HG02943 (cell line): ENCODE results near the gene ASTN1.
"Not testable (repeated sequence)": the region's sequence is repeated elsewhere in the genome, so short reads cannot be mapped to it uniquely, and the experiment has no call there.

Experiments used
- ATAC-seq: cut with Tn5 transposase; IDR thresholded peaks from one replicate; pipeline ENCODE4 v1.9.1; 2021; ENCODE audit warnings: mild to moderate bottlenecking, low read depth, moderate library complexity; ENCODE audit not compliant: unreplicated experiment

The ASTN1 gene

DNA sequence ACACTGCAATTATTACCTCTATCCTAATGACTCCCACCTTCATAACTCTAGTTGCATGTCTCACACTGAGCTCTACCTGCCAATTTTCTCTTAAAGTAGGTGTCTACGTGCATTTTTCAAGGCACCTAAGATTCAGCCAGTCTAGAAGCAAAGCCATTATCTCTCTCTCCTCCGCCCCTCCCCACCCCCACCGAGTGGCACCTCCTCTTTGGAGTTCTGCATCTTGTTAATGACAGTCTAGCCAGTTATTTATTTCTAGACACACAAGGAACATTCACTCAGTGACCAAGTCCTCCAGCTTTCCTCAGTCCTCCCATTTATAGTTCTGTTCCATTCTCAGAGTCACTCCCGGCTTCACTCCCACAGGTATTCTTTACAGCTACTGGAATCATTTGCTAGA is 47.6 kb downstream of the ASTN1 start:
- no peak for ATAC-seq

DNA sequence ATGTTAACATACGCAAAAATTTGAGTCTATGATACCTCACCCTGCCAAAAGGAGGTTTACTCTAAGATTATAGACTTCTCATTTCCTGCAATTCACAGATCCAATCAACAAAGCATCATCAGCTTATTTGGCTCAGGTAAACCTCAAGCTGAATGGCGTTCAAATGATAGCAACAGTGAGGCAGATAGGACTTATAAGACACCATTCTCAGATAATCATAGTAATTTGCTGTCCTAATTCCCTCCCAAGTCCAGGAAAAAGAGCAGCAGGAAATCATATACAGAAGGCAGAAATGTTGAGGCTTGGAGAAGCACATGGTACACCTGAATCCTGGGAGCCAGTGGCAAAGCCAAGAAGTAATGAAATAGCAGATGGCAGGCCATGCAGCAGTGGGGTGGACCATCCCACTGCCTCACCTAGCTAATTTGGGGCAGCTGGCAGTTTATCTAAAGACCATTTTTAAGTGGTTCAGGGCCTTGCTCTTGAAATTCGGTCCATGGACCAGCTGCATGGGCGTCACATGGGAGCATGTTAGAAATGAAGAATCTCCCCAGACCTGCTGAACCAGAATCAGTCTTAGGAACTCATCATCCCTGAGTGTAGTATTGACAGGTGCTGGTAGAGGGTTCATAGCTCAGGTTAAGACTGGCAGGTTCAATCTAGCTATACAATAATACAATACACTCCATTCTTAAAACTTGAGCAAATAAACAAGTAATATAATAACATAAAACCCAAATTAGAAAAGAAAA is 57.7 kb downstream of the ASTN1 start:
- no peak for ATAC-seq

GRCh38 chr1:177106196-177106595 is 58.3 kb downstream of the ASTN1 start:
- no peak for ATAC-seq

DNA sequence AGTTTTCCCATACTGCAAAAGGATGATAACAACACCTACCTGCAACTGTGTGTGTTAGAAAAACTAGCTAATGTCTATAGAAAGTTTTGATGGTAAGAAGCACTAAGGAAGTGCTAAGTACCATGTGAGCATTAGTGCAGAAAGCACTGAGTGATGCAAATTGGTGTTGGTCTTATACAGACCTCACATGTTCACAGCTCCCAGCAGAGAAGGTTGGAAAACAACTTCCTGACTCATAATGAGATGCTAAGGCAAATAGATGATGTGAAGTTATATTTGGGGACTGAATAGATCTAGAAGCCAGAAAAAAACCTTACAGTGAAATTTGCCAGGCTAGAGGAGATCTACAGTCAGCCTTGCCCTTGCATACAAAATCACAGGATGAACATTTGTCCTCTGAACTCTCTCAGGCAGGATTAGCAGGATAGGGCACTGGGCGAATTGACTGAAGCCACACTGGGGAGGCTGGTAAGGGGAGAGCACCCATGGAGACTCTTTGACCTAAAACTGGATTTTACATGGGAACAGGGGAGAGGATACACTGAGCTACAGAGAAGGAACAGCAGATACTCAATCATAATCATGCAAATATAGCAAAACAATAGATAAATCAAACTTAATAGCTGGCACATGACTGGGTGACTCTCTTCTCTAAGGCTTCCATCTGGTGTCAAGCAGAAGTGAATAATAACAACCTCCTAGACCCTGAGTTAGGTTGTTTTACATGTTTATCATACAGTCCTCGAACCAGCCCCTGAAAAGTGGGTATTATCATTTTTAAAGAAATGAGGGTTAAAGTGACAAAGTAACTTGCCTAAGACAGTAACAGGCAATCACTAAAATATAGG is 61.3 kb downstream of the ASTN1 start:
- ATAC-seq, result no peak

DNA sequence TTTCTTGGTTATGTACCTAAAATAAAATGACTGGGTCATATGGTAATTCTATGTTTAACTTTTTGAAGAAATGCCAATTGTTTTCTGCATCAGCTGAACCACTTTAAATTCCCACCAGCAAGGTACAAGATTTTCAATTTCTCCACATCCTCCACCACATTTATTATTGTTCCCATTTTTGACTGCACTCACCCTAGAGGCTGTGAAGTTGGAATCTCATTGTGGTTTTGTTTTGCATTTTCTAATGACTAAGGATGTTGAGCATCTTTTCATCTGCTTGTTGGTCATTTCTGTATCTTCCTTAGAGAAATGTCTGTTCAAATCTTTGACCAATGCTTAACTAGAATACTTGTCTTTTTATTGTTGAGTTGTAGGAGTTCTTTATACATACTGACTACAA is 72.5 kb downstream of the ASTN1 start:
- no peak for ATAC-seq

- ATAC-seq, result no peak
Measured at GRCh38 chr1:177091040-177091439, 73.5 kb downstream of the ASTN1 start.

GRCh38 chr1:177088966-177089365 is 75.5 kb downstream of the ASTN1 start:
- no peak for ATAC-seq

GRCh38 chr1:177082855-177083693 is 81.4 kb downstream of the ASTN1 start:
- no peak for ATAC-seq

DNA sequence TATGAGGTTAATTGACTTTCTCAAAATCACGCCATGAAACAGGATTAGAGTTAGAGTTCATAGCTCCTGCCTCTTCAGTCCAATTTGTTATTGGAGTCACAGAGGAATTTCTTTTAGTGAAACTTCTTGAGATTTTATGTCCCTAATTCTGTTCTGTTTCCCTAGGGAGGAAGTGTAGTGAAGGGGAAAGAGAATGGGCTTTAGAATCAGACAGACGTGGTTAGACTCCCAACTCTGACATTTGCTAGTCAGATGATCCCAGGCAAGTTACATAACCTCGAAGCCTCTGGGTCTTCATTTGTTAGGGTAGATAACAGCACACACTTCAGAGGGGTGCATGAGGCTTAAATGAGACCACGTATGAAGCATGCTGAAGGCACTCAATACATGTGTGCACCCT is 83.9 kb downstream of the ASTN1 start:
- no peak for ATAC-seq

DNA sequence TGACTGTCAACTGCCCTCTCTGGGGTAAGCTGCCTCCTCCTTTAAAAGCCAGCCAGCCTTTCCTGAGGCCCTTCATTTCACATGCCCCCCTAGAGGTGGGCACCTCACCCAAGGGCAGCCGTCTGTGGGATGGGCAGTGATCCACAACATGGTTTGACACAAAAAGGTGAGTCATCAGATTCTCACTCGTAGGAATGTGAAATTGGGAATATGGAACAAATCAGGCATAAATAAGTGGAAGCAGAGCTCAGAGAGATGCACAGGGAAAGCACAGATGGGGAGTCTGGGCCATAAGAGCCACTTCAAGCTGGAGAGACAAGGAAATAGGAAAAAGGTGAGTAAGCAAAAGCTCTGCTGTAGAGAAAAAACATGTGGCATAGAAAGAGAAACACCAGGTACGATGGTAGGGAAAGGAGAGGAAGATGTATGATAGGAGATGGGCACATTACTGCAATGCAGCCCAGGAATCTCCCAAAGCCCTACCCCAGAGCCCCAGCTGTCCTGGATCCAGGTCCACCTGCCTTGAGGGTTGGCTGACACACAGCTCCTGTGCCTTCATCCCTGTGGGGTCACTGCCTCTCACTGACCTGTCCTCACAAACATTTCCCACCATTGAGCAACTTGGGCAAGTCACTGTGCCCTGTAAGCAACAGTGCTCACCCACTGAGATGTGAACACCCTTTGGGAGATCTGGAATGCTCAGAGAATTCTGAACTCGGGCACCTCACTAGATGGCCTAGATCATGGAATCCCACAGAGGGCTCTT is 86.6 kb downstream of the ASTN1 start:
- ATAC-seq, result no peak

DNA sequence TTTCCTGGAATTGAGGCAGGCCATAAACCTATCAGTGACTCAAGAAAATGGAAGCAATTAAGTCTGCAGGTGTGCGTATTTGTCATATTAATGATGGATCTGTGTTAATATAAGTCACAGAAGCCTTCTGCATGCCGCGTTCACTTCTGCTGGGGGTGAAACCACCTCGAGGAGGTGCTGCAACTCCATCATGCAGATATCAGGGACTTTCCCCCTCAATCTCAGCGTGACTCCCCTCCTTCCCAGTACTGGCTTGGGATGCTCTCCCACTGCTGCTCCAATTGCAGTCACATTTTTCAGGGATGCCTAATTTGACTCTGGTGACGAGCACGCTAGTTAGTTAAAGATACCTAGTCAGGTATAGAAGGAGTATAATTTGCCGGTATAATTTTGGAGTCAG is 87.5 kb downstream of the ASTN1 start:
- ATAC-seq, result no peak

DNA sequence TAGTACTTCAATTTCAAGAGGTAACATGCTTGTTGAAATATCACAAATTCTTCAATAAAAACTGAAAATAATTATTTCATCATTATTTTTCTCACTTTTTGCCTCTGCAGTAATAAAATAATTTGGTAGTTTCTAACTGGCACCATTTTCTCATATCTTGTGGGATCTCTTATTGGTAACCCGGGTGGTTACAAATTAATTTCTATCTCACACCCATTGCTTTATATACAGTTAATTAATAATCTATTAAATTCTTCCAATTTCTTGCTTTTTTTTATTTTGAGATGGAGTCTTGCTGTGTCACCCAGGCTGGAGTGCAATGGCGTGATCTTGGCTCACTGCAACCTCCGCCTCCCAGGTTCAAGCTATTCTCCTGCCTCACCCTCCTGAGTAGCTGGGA is 89.7 kb downstream of the ASTN1 start:
- not testable (repeated sequence) for ATAC-seq

DNA sequence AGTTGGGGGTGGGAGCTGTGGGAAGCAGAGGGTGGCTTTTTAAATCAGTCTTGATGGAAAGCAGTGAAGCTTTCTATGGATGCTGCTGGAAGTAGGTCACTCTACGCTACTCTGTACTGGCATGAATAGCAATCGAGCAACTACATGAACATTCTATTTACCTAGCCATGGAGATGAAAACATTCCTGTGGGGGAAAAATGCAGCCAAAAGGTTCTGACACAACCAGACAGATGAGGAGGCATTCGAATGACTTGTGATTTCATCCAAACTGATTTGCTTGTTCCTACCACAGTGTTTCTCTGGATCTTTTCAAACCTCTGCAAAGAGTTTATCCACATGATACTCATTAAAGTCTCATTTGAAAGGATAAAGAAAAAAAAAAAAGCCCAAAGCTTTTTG is 95.0 kb downstream of the ASTN1 start:
- no peak for ATAC-seq

GRCh38 chr1:177067752-177068410 is 96.6 kb downstream of the ASTN1 start:
- ATAC-seq, result no peak

- no peak for ATAC-seq
Measured at GRCh38 chr1:177065430-177065829, 99.1 kb downstream of the ASTN1 start.

DNA sequence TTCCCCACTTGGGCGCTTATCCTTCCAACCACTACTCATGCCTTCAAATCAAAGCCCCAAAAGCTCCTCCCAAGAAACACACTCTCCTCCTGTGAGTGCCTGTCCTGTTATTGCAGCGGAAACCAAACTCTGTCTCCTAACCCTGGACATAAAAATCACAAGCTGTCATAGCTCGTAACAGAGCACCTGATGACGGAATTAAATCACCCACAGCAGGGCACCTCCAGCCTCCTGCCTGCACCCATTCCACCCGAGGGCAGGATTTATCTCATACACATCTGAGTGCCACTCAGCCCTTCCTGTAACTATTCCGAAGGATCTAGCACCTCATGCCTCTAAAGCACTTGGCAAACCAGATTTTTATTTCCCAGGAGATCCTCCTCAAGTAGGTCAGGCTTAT is 100.9 kb downstream of the ASTN1 start:
- no peak for ATAC-seq

GRCh38 chr1:177054542-177054941 is 110.0 kb downstream of the ASTN1 start:
- no peak for ATAC-seq

- ATAC-seq, result no peak
Measured at GRCh38 chr1:177053648-177054047, 110.9 kb downstream of the ASTN1 start.

DNA sequence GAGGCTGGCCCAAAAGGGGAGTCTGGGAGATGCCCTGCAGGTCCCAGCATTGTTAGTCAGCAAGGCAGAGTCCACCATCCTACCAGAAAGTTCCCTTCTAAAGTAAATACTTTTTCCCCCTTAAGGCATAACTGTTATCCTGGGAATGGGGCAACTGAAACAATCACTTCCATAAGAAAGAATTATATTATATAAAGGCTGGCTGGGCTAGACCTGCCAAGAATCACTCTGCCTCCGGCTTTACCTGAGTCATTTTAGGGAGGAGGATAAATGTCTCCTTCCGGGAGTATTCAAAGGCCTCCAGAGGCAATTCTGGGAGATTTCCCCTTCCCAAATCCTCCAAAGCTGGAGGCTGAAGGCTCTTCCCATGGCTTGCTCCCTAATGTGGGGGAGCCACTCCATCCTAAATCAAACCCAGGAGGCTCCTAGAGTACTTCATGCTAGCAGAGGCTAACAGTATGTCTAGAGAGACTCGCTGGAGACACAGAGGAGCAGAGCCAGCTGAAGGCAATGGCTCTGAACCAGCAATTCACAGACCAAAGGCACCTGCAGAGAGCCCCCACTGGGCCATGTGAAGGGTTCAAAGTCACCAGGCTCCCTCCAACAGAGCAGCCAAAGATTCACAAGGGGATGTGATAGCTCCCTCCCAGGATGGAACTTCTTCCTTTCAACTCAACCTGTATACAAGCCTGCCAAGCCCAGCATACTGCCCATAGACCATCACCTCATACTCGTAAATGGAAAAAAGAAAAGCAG is 116.0 kb downstream of the ASTN1 start:
- ATAC-seq, result no peak
